Measurements from ENCODE around the gene VPS13D.

VPS13D gene

DNA sequence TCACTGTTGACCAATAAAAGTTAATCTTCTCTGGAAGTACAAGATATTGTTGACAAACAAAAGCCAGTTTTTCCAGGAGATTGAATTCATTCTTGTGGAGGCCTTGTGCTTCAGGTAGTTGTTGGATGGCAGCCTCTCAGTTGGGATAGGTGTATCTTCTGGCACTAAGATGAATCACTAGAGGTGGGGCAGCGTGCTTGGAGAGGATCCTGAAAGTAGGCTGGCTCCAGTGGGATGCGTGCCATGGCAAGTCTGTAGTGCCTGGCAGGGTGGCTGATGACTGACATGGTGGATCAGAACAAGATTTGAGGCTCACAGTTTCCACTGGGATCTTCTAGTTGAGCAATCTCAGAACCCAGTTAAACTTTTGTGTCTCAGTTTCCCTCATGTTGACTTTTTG lies 2.4 kb downstream of the VPS13D start:
- DNase-seq, result no peak

DNA sequence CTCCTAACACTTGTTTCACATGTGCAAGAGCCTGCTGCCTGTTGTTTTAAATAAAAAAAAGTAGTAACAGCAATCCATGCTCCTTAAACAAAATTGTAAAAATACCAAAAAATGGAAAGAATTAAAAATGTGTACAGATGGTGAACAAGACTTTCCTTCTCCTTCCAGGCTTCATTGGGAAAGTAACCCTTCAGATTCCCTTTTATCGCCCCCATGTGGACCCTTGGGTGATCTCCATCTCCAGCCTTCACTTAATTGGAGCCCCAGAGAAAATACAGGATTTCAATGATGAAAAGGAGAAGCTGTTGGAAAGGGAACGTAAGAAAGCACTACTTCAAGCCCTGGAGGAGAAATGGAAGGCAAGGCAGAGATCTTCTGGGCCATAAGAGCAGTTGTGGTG lies 14.2 kb downstream of the VPS13D start:
- no peak for DNase-seq

DNA sequence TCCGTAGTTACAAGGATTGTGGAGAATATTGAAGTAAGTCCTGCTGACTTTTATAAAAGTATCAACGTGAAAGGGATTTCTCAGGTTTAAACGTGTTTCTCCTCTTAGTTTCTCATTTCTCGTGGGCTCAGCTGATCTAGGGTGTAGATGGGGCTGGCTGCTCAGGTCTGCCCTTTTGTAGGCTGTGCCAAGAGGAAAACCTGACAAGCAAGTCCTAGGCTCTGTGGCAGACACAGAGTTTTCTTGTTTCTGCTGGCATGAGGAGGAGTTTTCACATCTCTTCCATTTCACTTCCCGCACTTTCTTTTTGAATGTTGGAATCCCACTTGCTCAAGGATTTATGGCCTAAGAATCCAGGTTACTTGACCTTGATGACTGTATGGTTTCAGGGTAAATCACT lies 14.8 kb downstream of the VPS13D start:
- no peak for DNase-seq

DNA sequence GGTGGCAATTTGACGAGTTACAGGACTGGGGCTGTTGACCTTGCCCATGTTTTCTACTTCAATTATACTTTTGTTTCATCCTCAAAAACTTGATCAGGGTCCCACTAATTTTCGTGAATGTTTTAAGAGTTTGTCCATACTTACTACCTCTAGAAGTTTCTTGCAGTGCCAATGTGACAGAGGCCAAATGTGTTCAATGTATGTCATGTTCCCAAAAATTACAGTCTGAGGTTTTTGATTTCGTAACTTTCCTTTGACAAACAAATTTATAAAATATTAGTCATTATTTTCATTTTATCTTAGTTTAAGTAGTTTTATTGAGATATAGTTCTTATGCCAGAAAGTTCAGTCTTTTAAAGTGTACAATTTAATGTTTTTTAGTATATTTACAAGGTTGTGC lies 15.3 kb downstream of the VPS13D start:
- DNase-seq, result no peak

DNA sequence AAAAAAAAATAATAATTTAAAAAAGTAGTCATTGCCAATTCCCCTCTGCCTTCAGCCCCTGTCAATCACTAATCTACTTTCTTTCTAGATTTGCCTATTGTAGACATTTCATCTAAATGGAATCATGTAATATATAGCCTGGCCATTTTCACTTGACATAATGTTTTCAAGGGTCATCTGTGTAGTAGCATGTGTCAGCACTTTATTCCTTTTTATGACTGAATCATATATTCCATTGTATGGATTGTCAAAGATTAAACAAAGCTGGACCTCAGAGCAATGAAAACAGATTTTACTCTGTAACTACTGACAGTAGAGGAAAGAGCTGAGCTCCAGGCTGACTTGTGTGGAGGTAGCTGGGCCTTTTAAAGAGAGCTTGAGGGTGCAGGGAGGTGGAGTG lies 15.9 kb downstream of the VPS13D start:
- no peak for DNase-seq

DNA sequence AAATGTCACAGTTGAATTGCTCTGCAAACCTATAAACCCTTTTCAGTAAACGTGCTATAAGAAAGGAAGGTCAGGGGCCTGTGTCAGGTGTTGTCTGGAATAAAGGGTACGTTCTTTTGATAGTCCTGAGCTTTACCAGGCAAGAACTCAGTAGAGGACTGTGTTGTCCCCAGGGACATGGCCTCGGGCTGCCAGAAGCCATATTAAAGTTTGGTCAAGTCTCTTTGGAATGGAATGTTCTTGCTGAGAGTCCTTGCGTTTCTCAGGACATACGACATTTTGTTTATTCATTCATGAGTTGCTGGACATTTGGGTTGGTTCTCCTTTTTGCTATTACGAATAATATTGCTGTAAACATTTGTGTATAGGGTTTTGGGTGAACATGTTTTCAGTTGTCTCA lies 16.8 kb downstream of the VPS13D start:
- no peak for DNase-seq

DNA sequence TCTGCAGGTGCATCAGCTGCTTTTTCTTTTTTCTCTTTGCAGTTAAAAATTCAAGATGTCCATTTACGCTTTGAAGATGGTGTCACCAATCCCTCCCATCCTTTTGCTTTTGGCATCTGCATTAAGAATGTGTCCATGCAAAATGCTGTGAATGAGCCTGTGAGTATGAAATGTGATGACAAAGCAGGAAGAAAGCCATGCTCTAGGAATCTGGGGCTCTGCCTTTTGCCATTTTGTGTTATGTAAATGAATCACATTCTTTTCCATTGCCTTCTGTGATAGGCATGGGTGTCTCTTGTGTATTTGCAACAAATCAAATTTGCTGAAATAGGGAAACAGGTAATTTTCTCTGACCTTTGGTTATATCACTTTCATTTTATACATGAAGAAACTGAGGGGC lies 19.4 kb downstream of the VPS13D start:
- no peak for DNase-seq

DNA sequence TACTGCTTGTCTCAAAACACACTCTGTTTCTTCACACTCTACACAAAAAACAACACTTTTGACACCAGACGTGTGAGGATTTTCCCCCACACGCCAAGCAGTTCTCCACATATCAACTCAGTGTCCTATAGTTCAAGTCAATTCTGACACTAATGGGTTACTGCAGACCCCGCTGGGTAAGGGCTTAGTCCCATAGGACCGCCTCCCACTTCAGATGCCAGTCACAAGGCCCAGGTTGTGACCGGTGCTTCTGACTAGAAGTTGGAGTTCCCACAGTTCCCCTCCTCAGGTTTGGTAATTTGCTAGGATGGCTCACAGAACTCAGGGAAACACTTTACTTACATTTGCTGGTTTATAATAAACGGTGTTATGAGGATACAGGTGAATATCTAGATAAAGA lies 19.9 kb downstream of the VPS13D start:
- no peak for DNase-seq

DNA sequence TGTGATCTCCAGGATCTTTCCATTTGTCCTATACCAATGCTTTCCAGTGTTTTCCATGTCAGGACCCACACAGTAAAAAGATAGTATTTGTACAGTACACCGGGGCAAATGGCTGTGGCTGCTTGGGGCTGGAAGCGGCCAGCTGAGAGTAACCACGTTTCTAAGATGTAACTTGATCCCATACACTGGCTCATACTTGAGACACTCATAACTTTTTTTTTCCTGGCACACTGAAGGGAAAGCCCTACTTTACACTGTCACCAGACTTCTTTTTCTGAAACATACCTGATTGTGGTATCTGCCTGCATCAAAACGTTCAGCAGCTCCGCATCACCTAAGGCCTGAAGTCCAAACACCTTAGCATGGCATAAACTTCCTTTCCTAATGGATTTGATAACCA lies 21.6 kb downstream of the VPS13D start:
- DNase-seq, result no peak

DNA sequence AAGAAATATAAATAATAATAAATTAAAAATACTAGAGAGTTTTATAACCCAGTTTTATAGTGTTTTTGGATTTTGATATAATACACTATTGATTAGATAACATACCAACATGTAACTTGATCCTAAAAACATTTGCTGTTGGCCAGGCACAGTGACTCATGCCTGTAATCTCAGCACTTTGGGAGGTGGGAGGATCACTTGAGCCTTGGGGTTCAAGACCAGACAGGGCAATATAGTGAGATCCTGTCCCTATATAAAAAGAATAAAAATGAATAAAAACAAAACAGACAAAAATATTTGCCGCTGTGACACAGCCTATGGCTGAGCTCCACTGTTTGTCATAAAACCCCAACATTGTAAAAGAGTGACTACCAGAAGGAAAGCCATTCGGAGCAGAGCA lies 26.1 kb downstream of the VPS13D start:
- no peak for DNase-seq

DNA sequence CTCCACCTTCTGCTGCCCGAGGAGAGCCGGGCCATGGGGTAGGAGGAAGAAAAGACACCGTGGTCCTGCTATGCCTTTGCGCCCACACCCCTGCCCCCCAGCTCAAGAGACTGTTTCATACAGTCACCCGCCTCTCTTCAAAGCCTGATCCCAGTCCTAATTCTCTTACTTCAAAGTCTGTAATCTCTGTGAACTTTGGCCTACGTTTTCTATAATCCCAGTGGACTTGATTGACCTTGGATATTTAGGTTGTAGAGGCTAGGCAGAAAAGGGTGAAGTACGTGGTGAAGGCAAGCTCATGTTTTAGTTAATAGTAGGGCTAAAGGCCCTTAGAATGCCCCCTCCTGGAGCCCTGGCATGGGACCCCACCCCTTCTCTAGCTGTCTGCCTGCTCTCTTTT lies 28.4 kb downstream of the VPS13D start:
- no peak for DNase-seq

DNA sequence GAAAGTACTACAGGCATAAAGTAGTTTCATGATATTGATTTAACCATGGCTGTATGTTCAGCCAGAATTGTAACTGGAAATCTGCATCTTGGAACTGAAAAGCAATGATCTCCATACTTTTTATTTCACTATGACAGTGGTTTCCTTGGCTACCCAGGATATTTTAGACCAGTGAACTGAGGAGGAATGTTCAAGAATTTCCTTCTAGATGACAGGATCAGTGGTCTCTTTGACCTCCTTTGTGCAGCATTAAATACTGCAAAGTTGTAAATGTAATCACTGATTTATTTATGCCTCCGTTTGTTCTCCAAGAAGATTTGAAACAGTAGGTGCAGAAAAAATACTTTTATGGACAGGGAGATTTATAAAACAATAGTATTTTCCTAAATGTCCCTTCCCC lies 39.5 kb downstream of the VPS13D start:
- DNase-seq, result no peak

DNA sequence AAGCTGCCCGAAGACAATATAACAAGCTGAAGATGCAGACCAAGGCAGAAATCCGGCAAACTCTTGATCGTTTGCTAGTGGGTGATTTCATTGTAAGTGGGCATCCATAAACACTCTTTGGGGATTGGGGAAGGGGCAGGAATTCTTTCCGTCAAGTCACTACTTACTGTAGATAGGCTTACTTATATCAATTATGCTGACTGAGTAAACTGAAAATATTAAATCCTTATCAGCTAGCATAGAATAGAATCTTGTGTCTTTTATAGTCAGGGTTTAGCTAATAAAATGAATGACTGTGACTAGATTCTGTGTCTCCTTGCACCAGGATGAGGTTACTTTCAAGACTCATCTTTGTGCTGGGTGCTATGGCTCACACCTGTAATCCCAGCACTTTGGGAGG lies 41.2 kb downstream of the VPS13D start:
- no peak for DNase-seq

DNA sequence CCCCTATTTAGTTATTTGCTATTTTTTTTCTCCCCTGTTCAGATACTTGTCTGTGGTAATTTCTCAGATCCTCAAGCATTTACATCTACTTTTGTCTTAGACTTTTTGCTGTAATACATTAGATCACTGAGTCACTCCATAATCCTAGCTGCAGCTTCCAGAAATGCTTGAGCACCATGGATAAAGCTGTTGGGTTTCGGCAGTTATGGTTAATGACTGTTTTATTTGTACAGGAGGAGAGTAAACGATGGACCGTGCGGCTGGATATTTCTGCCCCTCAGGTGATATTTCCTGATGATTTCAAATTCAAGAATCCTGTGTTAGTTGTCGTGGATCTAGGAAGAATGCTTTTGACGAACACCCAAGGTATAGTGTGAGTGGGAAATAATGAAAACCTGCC lies 42.9 kb downstream of the VPS13D start:
- no peak for DNase-seq

DNA sequence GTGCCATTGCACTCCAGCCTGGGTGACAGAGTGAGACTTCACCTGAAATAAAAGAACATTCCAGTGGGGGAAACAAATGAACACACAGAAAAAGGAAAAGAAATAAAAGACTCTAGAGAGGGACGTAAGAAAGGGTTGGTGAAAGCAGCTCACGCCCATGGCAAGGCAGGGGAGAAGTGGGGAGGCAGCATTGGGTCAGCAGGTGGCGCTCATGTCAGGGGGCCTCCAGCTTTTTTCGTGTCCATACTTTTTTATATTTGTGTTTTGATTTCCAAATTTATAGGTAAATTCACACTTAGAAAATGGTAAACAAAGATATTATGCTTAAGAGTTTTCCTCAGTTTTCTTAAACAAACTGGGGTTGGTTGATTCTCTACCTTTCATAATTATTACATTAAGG lies 45.5 kb downstream of the VPS13D start:
- DNase-seq, result peak in 3 of 5 donors; percentile 4 to 15 (median 6)

DNA sequence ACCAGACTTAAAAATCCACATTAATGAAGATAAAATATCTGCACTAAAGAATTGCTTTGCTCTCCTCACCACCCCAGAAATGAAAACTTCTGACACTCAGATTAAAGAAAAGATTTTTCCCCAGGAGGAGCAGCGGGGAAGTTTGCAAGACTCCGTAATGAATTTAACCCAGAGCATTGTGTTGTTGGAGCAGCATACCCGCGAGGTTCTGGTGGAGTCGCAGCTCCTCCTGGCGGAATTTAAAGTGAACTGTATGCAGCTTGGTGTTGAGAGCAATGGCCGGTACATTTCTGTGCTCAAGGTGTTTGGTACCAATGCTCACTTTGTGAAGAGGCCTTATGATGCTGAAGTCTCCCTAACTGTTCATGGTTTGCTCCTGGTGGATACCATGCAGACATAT lies 46.4 kb downstream of the VPS13D start:
- DNase-seq, result peak in 2 of 5 donors; percentile 6 to 7

DNA sequence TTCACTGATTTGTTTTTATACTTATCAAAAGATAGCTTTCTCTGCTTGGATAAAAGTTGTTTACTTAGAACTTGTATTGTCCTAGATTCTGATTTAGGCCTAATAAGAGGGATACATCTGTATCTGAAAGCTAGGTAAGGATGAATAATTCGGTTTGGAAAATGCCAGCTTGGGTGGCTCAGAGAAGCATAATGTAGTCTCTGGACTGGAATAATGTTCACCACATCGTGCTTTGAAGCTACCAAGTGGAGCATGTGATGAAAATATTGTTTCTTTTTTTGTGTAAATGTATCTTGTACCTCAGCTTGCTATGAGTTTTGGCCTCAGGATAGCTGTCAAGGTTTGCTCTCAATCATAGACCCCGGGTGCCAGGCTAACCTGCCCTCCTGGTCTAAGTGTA lies 49.2 kb downstream of the VPS13D start:
- no peak for DNase-seq

DNA sequence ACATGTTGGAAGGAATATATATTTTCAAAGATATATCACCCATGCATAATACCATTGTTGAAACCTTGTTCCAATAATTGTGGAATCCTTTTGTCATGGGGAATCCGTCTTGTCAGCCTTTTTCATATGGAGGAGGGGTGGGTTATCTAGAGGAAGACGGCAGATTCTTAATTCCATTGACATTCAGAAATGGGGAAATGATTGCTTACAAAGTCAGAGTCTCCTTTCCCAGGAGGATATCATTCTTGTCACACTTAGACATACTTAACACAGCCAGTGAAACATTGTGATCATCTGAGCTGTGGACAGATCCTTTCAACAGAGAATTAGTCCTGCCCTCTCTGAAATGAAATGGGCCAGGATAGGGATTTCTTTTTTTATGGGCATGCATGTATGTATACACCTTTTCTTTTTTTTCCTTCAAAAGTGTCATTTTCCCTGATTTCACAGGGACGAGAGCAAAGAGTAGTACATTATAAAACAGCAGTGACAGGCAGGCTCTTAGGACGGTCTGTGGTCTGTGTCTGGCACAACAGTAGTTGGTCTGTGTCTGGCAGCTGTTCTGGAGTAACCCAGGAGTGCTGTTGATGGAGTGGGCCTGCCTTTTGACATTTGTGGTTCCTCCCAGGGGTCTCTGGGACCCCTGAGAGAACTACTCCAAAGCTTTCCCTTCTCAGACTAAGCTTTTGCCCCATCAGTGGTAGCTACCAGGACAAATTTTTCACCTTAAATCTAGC lies 50.1 kb downstream of the VPS13D start:
- no peak for DNase-seq

DNA sequence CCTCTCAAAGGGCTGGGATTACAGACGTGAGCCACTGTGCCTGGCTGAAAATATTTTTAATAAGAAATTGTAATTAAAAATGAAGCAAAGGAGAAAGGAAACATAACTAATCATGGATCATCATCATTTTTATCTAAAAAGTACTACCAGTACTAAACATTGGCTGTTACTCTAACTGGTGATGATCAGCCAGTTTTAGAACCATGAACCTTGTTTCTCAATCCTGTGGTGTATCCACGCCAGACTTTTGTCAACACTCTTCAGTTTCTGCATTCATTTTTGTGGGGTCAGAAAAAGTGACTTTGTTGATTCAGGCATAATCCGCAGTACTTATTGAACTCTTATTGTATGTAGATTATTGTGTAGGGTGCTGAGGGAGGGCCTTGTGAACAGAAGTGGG lies 52.3 kb downstream of the VPS13D start:
- no peak for DNase-seq

DNA sequence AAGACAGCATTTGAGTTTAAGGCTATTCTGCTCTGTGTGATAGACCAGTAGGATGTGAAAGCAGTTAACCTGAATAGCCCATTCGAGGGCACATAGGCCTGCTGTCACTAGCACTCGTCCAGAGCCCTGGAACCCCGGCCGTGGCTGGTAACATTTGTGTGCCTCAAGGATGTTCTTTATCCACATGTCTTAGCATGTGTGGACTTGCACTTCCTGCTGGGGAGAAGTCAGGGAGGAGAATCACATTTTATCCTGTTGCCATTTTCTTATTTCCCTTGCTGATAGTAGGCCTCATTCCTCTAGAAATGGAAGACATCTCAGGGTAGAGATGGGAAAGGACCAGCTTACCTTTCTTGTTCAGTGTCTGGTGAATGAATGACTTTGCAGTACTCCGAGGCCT lies 54.7 kb downstream of the VPS13D start:
- no peak for DNase-seq

DNA sequence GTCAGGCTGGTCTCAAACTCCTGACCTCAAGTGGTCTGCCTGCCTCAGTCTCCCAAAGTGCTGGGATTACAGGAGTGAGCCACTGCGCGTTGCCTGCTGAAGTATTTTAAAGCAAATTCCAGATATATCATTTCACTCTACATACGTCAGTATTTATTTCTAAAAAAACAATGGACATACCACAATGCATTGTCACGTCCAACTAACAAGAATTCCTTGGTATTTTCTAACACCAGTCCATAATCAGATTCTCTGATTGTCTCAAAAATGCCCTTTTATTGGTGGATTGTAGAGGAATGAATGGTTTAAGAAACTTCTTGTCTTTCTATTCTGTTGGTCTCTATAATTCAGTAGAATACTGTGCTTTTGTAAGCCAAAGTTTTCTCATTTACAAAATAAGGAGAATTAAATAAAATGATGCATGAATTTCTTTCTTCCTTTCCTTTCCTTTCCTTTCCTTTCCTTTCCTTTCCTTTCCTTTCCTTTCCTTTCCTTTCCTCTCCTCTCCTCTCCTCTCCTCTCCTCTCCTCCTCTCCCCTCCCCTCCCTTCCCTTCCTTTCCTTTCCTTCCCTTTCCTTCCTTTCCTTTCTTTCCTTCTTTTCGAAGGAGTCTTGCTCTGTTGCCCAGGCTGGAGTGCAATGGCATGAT lies 55.8 kb downstream of the VPS13D start:
- no peak for DNase-seq

DNA sequence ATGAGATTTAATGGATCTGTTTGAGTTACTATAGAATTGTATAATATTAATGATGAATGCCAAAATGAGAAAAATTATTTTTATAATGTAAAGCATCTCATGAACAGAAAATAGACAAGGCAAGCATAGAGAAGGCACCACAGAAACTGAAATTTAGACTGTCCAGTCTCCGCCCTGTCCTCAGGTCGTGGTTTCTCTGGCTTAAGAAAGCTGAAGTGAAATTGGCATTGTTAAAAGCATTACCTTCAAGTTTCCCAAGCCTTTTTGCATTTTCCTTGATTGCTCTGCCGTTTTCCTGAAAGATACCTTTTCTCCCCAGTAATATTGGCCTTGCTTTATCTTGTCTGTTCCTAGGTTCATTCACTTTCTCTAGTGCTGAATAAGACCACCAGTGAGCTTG lies 58.0 kb downstream of the VPS13D start:
- DNase-seq, result no peak

DNA sequence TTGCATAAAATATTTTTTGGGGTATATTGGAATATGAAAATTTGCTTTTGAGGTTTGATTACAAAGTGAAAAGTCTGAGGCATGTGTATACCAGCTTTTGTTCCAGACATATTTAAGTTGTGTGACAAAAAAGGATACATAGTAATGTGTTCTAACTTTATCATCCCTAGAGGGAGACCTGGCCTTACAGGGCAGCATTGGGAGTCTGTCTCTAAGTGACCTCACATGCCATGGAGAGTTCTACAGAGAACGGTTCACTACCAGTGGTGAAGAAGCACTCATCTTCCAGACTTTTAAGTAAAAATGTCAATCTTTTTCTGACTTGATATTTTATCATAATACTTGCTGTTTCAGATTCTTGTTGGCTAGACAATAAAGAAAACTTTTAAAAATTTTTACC lies 61.0 kb downstream of the VPS13D start:
- DNase-seq, result no peak

DNA sequence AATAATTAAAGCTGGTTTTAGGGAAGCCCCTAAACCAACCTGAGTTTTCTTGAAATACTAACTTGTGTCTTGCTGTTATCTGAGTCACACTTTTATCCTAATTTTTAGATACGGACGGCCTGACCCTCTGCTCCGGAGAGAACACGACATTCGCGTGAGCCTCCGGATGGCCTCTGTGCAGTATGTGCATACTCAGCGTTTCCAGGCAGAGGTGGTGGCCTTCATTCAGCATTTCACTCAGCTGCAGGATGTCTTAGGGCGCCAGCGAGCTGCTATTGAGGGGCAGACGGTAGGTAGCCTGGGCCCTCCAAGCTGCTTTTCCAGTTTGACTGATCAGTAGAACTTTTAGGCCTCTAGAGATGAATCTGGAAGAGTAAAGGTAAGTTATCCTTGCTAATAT lies 63.6 kb downstream of the VPS13D start:
- DNase-seq, result no peak

DNA sequence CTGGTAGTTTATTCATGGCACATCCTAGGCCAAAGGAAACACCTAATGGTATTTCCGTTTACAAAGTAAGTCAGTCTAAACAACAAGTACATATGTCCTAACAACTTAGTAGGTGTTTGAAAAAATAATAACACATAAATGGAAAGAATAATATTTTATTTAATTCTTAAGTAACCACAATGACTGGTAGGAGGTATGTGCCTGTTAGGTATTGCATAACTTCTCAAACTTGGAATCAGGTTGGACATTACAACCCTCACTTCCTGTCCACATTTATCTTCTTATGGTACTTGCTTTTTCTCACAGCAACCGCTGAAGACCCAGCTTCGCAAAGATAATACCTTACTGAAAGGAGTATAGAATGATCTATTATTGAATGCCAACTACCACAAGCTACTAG lies 64.2 kb downstream of the VPS13D start:
- no peak for DNase-seq
